Endothelial cell of umbilical vein (primary cell): ENCODE measurements around the gene PPARD. TPM values are rescaled to one million over a fixed set of nuclear protein-coding genes. Genes with fewer than 3 reads are reported as not detected.
"Not testable (repeated sequence)": the region's sequence is repeated elsewhere in the genome, so short reads cannot be mapped to it uniquely, and the experiment has no call there.

Source experiments
- BruUV-seq: library from RNA; stranded (reverse); fragments of 400-500 nt; replicated peaks from 2 replicates; lab custom pipeline; 2021; lab: Mats Ljungman, UMichigan
- CTCF ChIA-PET: fragments of 300-600, 350-600 bp; sonication (Branson Sonifier 250); formaldehyde crosslinking; loops from one replicate; lab custom pipeline; 2021; ENCODE audit warnings: antibody characterized with exemption, inconsistent platforms; lab: Charles Lee
- POLR2A ChIA-PET: fragments of 300-600, 350-600 bp; sonication (Branson Sonifier 250); formaldehyde crosslinking; loops from one replicate; lab custom pipeline; 2021; ENCODE audit warnings: antibody characterized with exemption, inconsistent platforms; lab: Charles Lee
- DNase-seq: peaks from one replicate; pipeline ENCODE4 v3.0.0-alpha.2; 2011; ENCODE audit warnings: low read depth, low spot score
- FAIRE-seq: peaks from 2 replicates; lab custom pipeline; 2011; peaks lifted over from hg19 to GRCh38; lab: Jason Lieb, UNC
- H2AFZ ChIP-seq: 2 replicates; pipeline ENCODE4 v1.6.0; 2012; ENCODE audit warnings: low read depth, low read length, control low read depth, inconsistent platforms
- H3K27ac ChIP-seq: 2 replicates; pipeline ENCODE4 v1.5.1; 2011; ENCODE audit warnings: low read depth, mild to moderate bottlenecking, control low read depth, low read length, moderate library complexity; ENCODE audit not compliant: insufficient read depth
- H3K27me3 ChIP-seq, 2 experiments: 2 replicates each; pipeline versions ENCODE4 v1.6.0 to v1.6.1; 2011; ENCODE audit warnings: low read length in 2 of 2, mixed read lengths in 1 of 2; ENCODE audit not compliant: control insufficient read depth in 2 of 2, insufficient read depth in 2 of 2
- H3K36me3 ChIP-seq, 2 experiments: 2 replicates in 1 of 2; 3 replicates in 1 of 2; pipeline ENCODE4 v1.5.1; 2011; ENCODE audit warnings: low read length in 2 of 2, mild to moderate bottlenecking in 1 of 2, moderate library complexity in 1 of 2; ENCODE audit not compliant: control insufficient read depth in 2 of 2, insufficient read depth in 2 of 2; ENCODE audit errors: extremely low read depth in 1 of 2
- H3K4me1 ChIP-seq: 3 replicates; pipeline ENCODE4 v1.5.1; 2011; ENCODE audit warnings: mild to moderate bottlenecking, low read length; ENCODE audit not compliant: control insufficient read depth, insufficient read depth; ENCODE audit errors: extremely low read depth
- H3K4me2 ChIP-seq: 2 replicates; pipeline ENCODE4 v1.6.1; 2011; ENCODE audit warnings: low read length, control low read depth, mixed read lengths; ENCODE audit not compliant: insufficient read depth
- H3K4me3 ChIP-seq, 3 experiments: fragments of 200-600 bp in 1 of 3; sonication (generic), shearing (Covaris generic) in 1 of 3; replicated peaks in 1 of 3; 2 replicates each; pipeline ENCODE4 v1.5.1; 2011 to 2016; ENCODE audit warnings: control low read depth in 3 of 3, low read length in 3 of 3, mild to moderate bottlenecking in 2 of 3, inconsistent platforms in 1 of 3, low read depth in 1 of 3, moderate library complexity in 1 of 3; ENCODE audit not compliant: insufficient read depth in 1 of 3
- H3K79me2 ChIP-seq: 2 replicates; pipeline ENCODE4 v1.6.0; 2012; ENCODE audit warnings: low read length, inconsistent platforms; ENCODE audit not compliant: control insufficient read depth, insufficient read depth
- H3K9ac ChIP-seq: replicated peaks from 2 replicates; pipeline ENCODE3; 2011; ENCODE audit warnings: low read length, control low read depth; ENCODE audit not compliant: insufficient read depth; ENCODE audit errors: extremely low read depth
- H3K9me1 ChIP-seq: replicated peaks from 3 replicates; pipeline ENCODE4 v1.6.0; 2011; ENCODE audit warnings: mild to moderate bottlenecking, low read length; ENCODE audit not compliant: control insufficient read depth, insufficient read depth; ENCODE audit errors: extremely low read depth
- H3K9me3 ChIP-seq: replicated peaks from 2 replicates; pipeline ENCODE4 v1.5.1; 2012; ENCODE audit warnings: low read length, inconsistent platforms; ENCODE audit not compliant: control insufficient read depth, insufficient read depth
- H4K20me1 ChIP-seq: replicated peaks from 2 replicates; pipeline ENCODE3; 2011; ENCODE audit warnings: mild to moderate bottlenecking, low read length; ENCODE audit not compliant: control insufficient read depth, insufficient read depth; ENCODE audit errors: extremely low read depth
- CTCF ChIP-seq, 2 donors: IDR thresholded peaks; 1 replicate in 1 of 2; 2 replicates in 1 of 2; pipeline ENCODE4 v1.5.1; 2011; ENCODE audit warnings: low read length in 2 of 2, mild to moderate bottlenecking in 2 of 2, moderate library complexity in 2 of 2, control low read depth in 1 of 2, inconsistent platforms in 1 of 2, low read depth in 1 of 2; ENCODE audit not compliant: insufficient read depth in 1 of 2; ENCODE audit errors: extremely low read depth in 1 of 2
- EZH2 ChIP-seq: IDR thresholded peaks from 2 replicates; pipeline ENCODE4 v1.6.1; 2012; ENCODE audit warnings: borderline replicate concordance, low read depth, mild to moderate bottlenecking, moderate library complexity, low read length, inconsistent platforms; ENCODE audit not compliant: severe bottlenecking
- FOS ChIP-seq: IDR thresholded peaks from 2 replicates; pipeline ENCODE4 v1.6.1; 2011; ENCODE audit warnings: mild to moderate bottlenecking, low read length, moderate library complexity, borderline replicate concordance; ENCODE audit not compliant: insufficient read depth
- GATA2 ChIP-seq: IDR thresholded peaks from 2 replicates; pipeline ENCODE4 v1.7.0; 2011; ENCODE audit warnings: low read depth, mild to moderate bottlenecking, moderate library complexity, mixed read lengths, low read length; ENCODE audit not compliant: insufficient read length, insufficient read depth
- JUN ChIP-seq: IDR thresholded peaks from 2 replicates; pipeline ENCODE4 v1.6.1; 2011; ENCODE audit warnings: borderline replicate concordance, low read depth; ENCODE audit not compliant: insufficient read length, insufficient read depth
- MAX ChIP-seq: IDR thresholded peaks from 2 replicates; pipeline ENCODE4 v1.6.1; 2011; ENCODE audit not compliant: insufficient read depth, insufficient read length
- MYC ChIP-seq: IDR thresholded peaks from one replicate; pipeline ENCODE4 v1.6.1; 2011; ENCODE audit warnings: mild to moderate bottlenecking, low read depth, low read length
- POLR2A ChIP-seq: IDR thresholded peaks from 2 replicates; pipeline ENCODE4 v1.6.1; 2012; ENCODE audit warnings: low read depth, mild to moderate bottlenecking, control low read depth, low read length
- POLR2AphosphoS5 ChIP-seq: IDR thresholded peaks from 2 replicates; pipeline ENCODE4 v1.6.1; 2012; ENCODE audit warnings: low read depth, mild to moderate bottlenecking, control low read depth, low read length, moderate library complexity; ENCODE audit not compliant: insufficient read depth
- dilution Hi-C: fragments of 300-500 bp; cut with MboI; formaldehyde crosslinking; loops from one replicate; pipeline ENCODE4 v1.15.0; 2019; ENCODE audit warnings: low sequenced_read_pairs; ENCODE audit not compliant: extremely low pct_ligation_motif_present
- intact Hi-C: fragments of 100-400 bp; cut with micrococcal nuclease; formaldehyde crosslinking; loops from one replicate; pipeline ENCODE4 v1.10.0; 2022
- polyA plus RNA-seq, 4 experiments: library from polyadenylated mRNA; depleted of rRNA in 3 of 4; stranded (reverse) in 3 of 4; unstranded in 1 of 4; fragments of >200 nt; gene quantifications; 2 replicates each; pipeline versions ENCODE4 v1.2.1 to v1.2.3, GENCODE V29; 2011 to 2012; ENCODE audit warnings: missing spikeins in 1 of 4
- total RNA-seq: library from RNA; stranded (reverse); gene quantifications from 2 replicates; pipeline ENCODE4 v1.2.3, GENCODE V29; 2021

PPARD gene
- total and polyA plus RNA-seq, 2 donors (not counting 3 experiments of a cell fraction or from before 2014, with no cell fraction given): 23.4 to 29.2 TPM

- H3K9me3 ChIP-seq, H3K27ac ChIP-seq, dilution Hi-C loops, H3K27me3 ChIP-seq, H3K4me2 ChIP-seq, H3K36me3 ChIP-seq, H3K79me2 ChIP-seq, H3K9me1 ChIP-seq, FAIRE-seq, H4K20me1 ChIP-seq, H3K9ac ChIP-seq, POLR2A ChIA-PET, DNase-seq, H2AFZ ChIP-seq, intact Hi-C loops, H3K4me3 ChIP-seq, BruUV-seq, H3K4me1 ChIP-seq: not testable (repeated sequence)
- CTCF ChIA-PET: interaction anchor here (1.1 to 2.5 kb wide), 6 partner anchors 9 to 136 kb away, joined by 3 to 7 read pairs (median 4); partner anchors contain the start of genes DEF6, PPARD and RPL10A
These were observed 10.1 kb upstream of the PPARD start for GRCh38 chr6:35332074-35332887.

- no peak for DNase-seq
- H3K79me2 ChIP-seq: peaks cover 38% of the 10 kb centered on the region
- POLR2A ChIA-PET: interaction anchor here (1.2 to 1.6 kb wide), 3 partner anchors 84 to 127 kb away, joined by 3 to 6 read pairs (median 5); partner anchors contain the start of gene RPL10A
- TF ChIP-seq MYC (no peak), FOS (no peak), EZH2 (no peak), POLR2A (no peak), GATA2 (no peak), CTCF (IDR thresholded peaks at IDR 0.05; ENCODE audit: extremely low read depth in 1 of 2, insufficient read depth in 1 of 2, low read depth in 1 of 2, low read length in 2 of 2) (no peak), POLR2AphosphoS5 (no peak), MAX (no peak), JUN (no peak)
- H4K20me1 ChIP-seq: peaks cover 2% of the 10 kb centered on the region
- no peaks in the 10 kb centered on the region for H3K9me1 ChIP-seq
- H3K4me2 ChIP-seq: no peak overlapping the region
- intact Hi-C loops: no loop called here
- H3K9ac ChIP-seq: no peak overlapping the region
- no peak overlapping the region for H3K27ac ChIP-seq
- no TSS peak for BruUV-seq
- no peak overlapping the region for H3K4me3 ChIP-seq
- peaks cover 0 to 4% of the 10 kb centered on the region in 2 experiments for H3K27me3 ChIP-seq
- H3K4me1 ChIP-seq: peaks cover 14% of the 10 kb centered on the region
- no peaks in the 10 kb centered on the region for H3K9me3 ChIP-seq
- no peak for FAIRE-seq
- peaks cover 2 to 7% of the 10 kb centered on the region in 2 experiments for H3K36me3 ChIP-seq
- no peak overlapping the region for H2AFZ ChIP-seq
- dilution Hi-C loops: no loop called here
- CTCF ChIA-PET: interaction anchor here (0.7 to 6.9 kb wide), 21 partner anchors 9 to 140 kb away, joined by 3 to 270 read pairs (median 5); partner anchors contain the start of genes DEF6, FANCE and RPL10A
These were observed 801 bp upstream of the PPARD start for GRCh38 chr6:35341557-35341956.
